K562 (cell line): Measurements from ENCODE around the gene IL34.

Experiments
- KAT7 ChIP-seq: sonication (generic); formaldehyde crosslinking; IDR thresholded peaks from 2 replicates; pipeline ENCODE4 v1.8.0; 2022; ENCODE audit warnings: missing genetic modification reagents, mild to moderate bottlenecking, borderline replicate concordance
- POLR2A ChIP-seq: fragments of 450-650 bp; conservative IDR thresholded peaks from 2 replicates; pipeline ENCODE4 v1.6.1; 2016
- TCF7L2 ChIP-seq: fragments of 150-350 bp; IDR thresholded peaks from 2 replicates; pipeline ENCODE4 v1.6.1; 2016; ENCODE audit warnings: low read depth, mild to moderate bottlenecking, low read length, moderate library complexity
- TRIM24 ChIP-seq, 2 experiments: fragments of 450-650 bp; IDR thresholded peaks; 2 replicates each; pipeline ENCODE4 v1.6.1; 2016
- ZFP1 ChIP-seq: fragments of 450-650 bp; formaldehyde crosslinking; IDR thresholded peaks from 2 replicates; pipeline ENCODE4 v1.4.0; 2020; ENCODE audit warnings: mild to moderate bottlenecking, mixed read lengths
- ZNF174 ChIP-seq: fragments of 250-450 bp; sonication (Bioruptor Pico); IDR thresholded peaks from 2 replicates; pipeline ENCODE4 v1.4.0; 2020; ENCODE audit warnings: mild to moderate bottlenecking
- ZNF518B ChIP-seq: fragments of 250-450 bp; sonication (Bioruptor Pico); IDR thresholded peaks from 2 replicates; pipeline ENCODE4 v1.5.0; 2021; ENCODE audit warnings: mild to moderate bottlenecking, moderate library complexity

GRCh38 chr16:70597135-70597835 is 49.1 kb upstream of the IL34 start:
- TF ChIP-seq POLR2A (no peak), TRIM24 (IDR thresholded peaks at IDR 0.05) (no peak), TCF7L2 (no peak), ZFP1 (CRISPR knock-in tag) (no peak), ZNF174 (no peak), KAT7 (CRISPR knock-in tag) (no peak), ZNF518B (CRISPR knock-in tag) (no peak)
